Heart left ventricle (tissue), 16 donors: Measurements from ENCODE around the gene PJVK. TPM values are rescaled to one million over a fixed set of nuclear protein-coding genes. Genes with fewer than 3 reads are reported as not detected.

Experiments
- ATAC-seq, 4 donors: fragments of 200-7000 bp; cut with Tn5 transposase; one replicate each; pipeline ENCODE4 v1.9.1; 2020 to 2022; ENCODE audit warnings: moderate library complexity in 4 of 4, mild to moderate bottlenecking in 3 of 4, moderate number of reproducible peaks in 1 of 4
- DNase-seq, 5 donors: peaks; one replicate each; pipeline ENCODE4 v3.0.0-alpha.2; 2020
- H3K27ac ChIP-seq, 12 donors: fragments of 200-600 bp; sonication (generic) in 4 of 12; one replicate each; pipeline versions ENCODE4 v1.5.0 to v1.8.0; 2016 to 2022; ENCODE audit warnings: mild to moderate bottlenecking in 2 of 12
- H3K27me3 ChIP-seq, 9 donors: fragments of 200-600 bp; sonication (generic) in 2 of 9; one replicate each; pipeline versions ENCODE4 v1.5.1 to v1.8.0; 2016 to 2022; ENCODE audit warnings: mild to moderate bottlenecking in 3 of 9
- H3K36me3 ChIP-seq, 9 donors: fragments of 200-600 bp; sonication (generic) in 2 of 9; one replicate each; pipeline versions ENCODE4 v1.5.0 to v1.8.0; 2018 to 2022; ENCODE audit warnings: mild to moderate bottlenecking in 2 of 9
- H3K4me1 ChIP-seq, 12 donors: fragments of 200-600 bp; sonication (generic) in 4 of 12; one replicate each; pipeline versions ENCODE4 v1.5.0 to v1.8.0; 2016 to 2022; ENCODE audit warnings: mild to moderate bottlenecking in 3 of 12
- H3K4me3 ChIP-seq, 12 donors: fragments of 200-600 bp; sonication (generic) in 4 of 12; one replicate each; pipeline versions ENCODE4 v1.5.0 to v1.8.0; 2017 to 2022; ENCODE audit warnings: mild to moderate bottlenecking in 9 of 12, moderate library complexity in 4 of 12
- H3K9me3 ChIP-seq, 12 donors: fragments of 200-600 bp; sonication (generic) in 4 of 12; one replicate each; pipeline versions ENCODE4 v1.5.0 to v1.8.0; 2016 to 2022; ENCODE audit warnings: mild to moderate bottlenecking in 1 of 12
- CTCF ChIP-seq, 12 donors: fragments of 200-600 bp; sonication (generic) in 4 of 12; IDR thresholded peaks; one replicate each; pipeline versions ENCODE4 v1.5.0 to v1.8.0; 2018 to 2022; ENCODE audit warnings: antibody characterized with exemption in 12 of 12, mild to moderate bottlenecking in 5 of 12
- POLR2A ChIP-seq, 2 donors: fragments of 450-650 bp; IDR thresholded peaks; one replicate each; pipeline ENCODE4 v1.6.1; 2017; ENCODE audit warnings: antibody characterized with exemption in 2 of 2, mild to moderate bottlenecking in 2 of 2, moderate library complexity in 2 of 2
- WGBS, 4 donors: extraction: QIAGEN DNeasy Blood & Tissue Kit in 2 of 4; methylation state at CpG; one replicate each; pipeline versions ENCODE4 v1.1.5 to v1.1.7; 2013 to 2018; 5-methylcytosine and 5-hydroxymethylcytosine counted together
- intact Hi-C, 10 donors: fragments of 100-400 bp; cut with DNase I; formaldehyde crosslinking; loops; one replicate each; pipeline versions ENCODE4 v1.11.1 to v1.14.2; 2022
- polyA plus RNA-seq, 2 donors: library from polyadenylated mRNA; stranded (reverse); fragments of 200-250 nt; gene quantifications; one replicate each; pipeline ENCODE4 v1.2.3, GENCODE V29; 2013
- total RNA-seq, 9 donors: library from RNA; depleted of rRNA in 2 of 9; stranded (reverse); fragments of >200 nt in 2 of 9; fragmentation: NEBNext Ultra II Directional in 3 of 9; extraction: Animal tissue kit (Norgen Biotek cat#: 25700) in 3 of 9; gene quantifications; one replicate each; pipeline versions ENCODE4 v1.1.0 to v1.2.4, GENCODE V29; 2016 to 2023
- donor health status: ischemic (EF 13 %, LVEDD 7.1; RV severe dilation, severe dysfunction).
- donor health status: healthy with polysubstance abuse.
- donor health status: DM: no; HTN: yes; CAD: no.
- donor health status: DM: no; HTN: no; CAD: no.
- donor health status: ischemic (EF 25% LVEDD 6.9; RV normal size, moderate dysfunction).
- donor health status: ischemic (EF 25% LVEDD 5.7; RV mildly dilated, moderate dysfunction).
- donor health status: healthy.
- donor health status: DM: yes; HTN: yes; CAD: no.
- donor health status: ischemic (EF 35%, LVEDD 5.7; RV mildly dilated, moderate dysfunction).
- donor health status: nonischemic (EF 11% LVEDD 7.7; RV severe dilation, severe dysfunction).
- donor health status: DM: yes; HTN: yes; CAD: no.
- donor health status: PGD.
- donor health status: ischemic (EF 29% LVEDD 5.4; RV normal size, mild dysfunction).
- donor health status: nonischemic (EF 23%, LVEDD 6.1; RV moderate dilation, normal function).

Gene PJVK
- total and polyA plus RNA-seq, 11 donors, result 0.48 to 1.7 (median 1.3) TPM; not detected in 1

- ATAC-seq (peak in 1 of 4 donors; percentile 35), DNase-seq (peak in 4 of 5 donors; percentile 35 to 61 (median 58))
- 51 to 60% (median 53%) methylated on average over 6 of the region's 6 CpGs for WGBS, 4 donors
- peak overlapping the region in 8 of 12 donors; percentile 14 to 65 (median 36) for H3K27ac ChIP-seq
- no peak overlapping the region for H3K4me3 ChIP-seq
- H3K27me3 ChIP-seq, result no peaks in the 10 kb centered on the region
- peaks cover 0 to 33% (median 30%) of the 10 kb centered on the region in 9 donors for H3K36me3 ChIP-seq
- no peaks in the 10 kb centered on the region for H3K9me3 ChIP-seq
- peaks cover 2 to 58% (median 45%) of the 10 kb centered on the region in 12 donors for H3K4me1 ChIP-seq
- no peak for TF ChIP-seq CTCF (IDR thresholded peaks at IDR 0.05)
- TF ChIP-seq POLR2A (IDR thresholded peaks at IDR 0.05), result no peak
- intact Hi-C loops, result loop anchor here in 3 of 10 donors (5.0 kb wide), 1 partner anchor 38 kb away; no protein-coding TSS in a partner anchor
These were observed 33.3 kb downstream of the PJVK start for GRCh38 chr2:178484245-178485041.

GRCh38 chr2:178485356-178485755, 34.2 kb downstream of the PJVK start:
- H3K36me3 ChIP-seq, result peaks cover 0 to 41% (median 38%) of the 10 kb centered on the region in 9 donors
- H3K27ac ChIP-seq, result peak overlapping the region in 2 of 12 donors; percentile 48 to 59
- TF ChIP-seq CTCF (IDR thresholded peaks at IDR 0.05), result no peak
- no peak for TF ChIP-seq POLR2A (IDR thresholded peaks at IDR 0.05)
- H3K4me1 ChIP-seq, result peaks cover 0 to 53% (median 41%) of the 10 kb centered on the region in 12 donors
- H3K4me3 ChIP-seq, result no peak overlapping the region
- ATAC-seq (no peak), DNase-seq (no peak)
- 64 to 79% (median 70%) methylated on average over 3 of the region's 3 CpGs for WGBS, 4 donors
- no peaks in the 10 kb centered on the region for H3K27me3 ChIP-seq
- H3K9me3 ChIP-seq, result no peaks in the 10 kb centered on the region
- intact Hi-C loops, result no loop called here

- H3K36me3 ChIP-seq, result peaks cover 3 to 97% (median 87%) of the 10 kb centered on the region in 9 donors
- ATAC-seq (no peak), DNase-seq (no peak)
- H3K4me3 ChIP-seq, result no peak overlapping the region
- no peak overlapping the region for H3K27ac ChIP-seq
- no peaks in the 10 kb centered on the region for H3K9me3 ChIP-seq
- TF ChIP-seq CTCF (IDR thresholded peaks at IDR 0.05) (no peak), POLR2A (IDR thresholded peaks at IDR 0.05) (no peak)
- no peaks in the 10 kb centered on the region for H3K4me1 ChIP-seq
- 77 to 92% (median 89%) methylated on average over 6 of the region's 6 CpGs for WGBS, 4 donors
- no peaks in the 10 kb centered on the region for H3K27me3 ChIP-seq
- intact Hi-C loops, result no loop called here
These were observed 40.4 kb downstream of the PJVK start for GRCh38 chr2:178491612-178492011.

GRCh38 chr2:178496049-178496448, 44.9 kb downstream of the PJVK start:
- TF ChIP-seq POLR2A (IDR thresholded peaks at IDR 0.05) (no peak), CTCF (IDR thresholded peaks at IDR 0.05) (no peak)

More at GRCh38 chr2:178496049-178496448, 44.9 kb downstream of the PJVK start:
- ATAC-seq (no peak), DNase-seq (no peak)
- H3K4me3 ChIP-seq, result no peak overlapping the region
- H3K9me3 ChIP-seq, result no peaks in the 10 kb centered on the region
- H3K36me3 ChIP-seq, result peaks cover 3 to 100% (median 96%) of the 10 kb centered on the region in 9 donors
- intact Hi-C loops, result no loop called here
- WGBS, 4 donors, result 85 to 88% (median 86%) methylated on average over 4 of the region's 4 CpGs
- no peaks in the 10 kb centered on the region for H3K27me3 ChIP-seq
- H3K4me1 ChIP-seq, result peaks cover 0 to 8% (median 0%) of the 10 kb centered on the region in 12 donors
- H3K27ac ChIP-seq, result no peak overlapping the region
